ENCODE results near the gene DNAJB1. TPM values are rescaled to one million over a fixed set of nuclear protein-coding genes. Genes with fewer than 3 reads are reported as not detected.

The DNAJB1 gene
- total RNA-seq, 1 donor from 2014 or later = 61.6 TPM

GRCh38 chr19:14477418-14478112 lies 40.6 kb downstream of the DNAJB1 start:
- no peak for DNase-seq (ENCODE audit: low spot score)
- intact Hi-C loops (cut with DNase I) = loop anchor here (10.0 kb wide), 1 partner anchor 333 kb away; no protein-coding TSS in a partner anchor

- no peak for DNase-seq (ENCODE audit: low spot score)
- intact Hi-C loops (cut with DNase I) = loop anchor here (10.0 kb wide), 1 partner anchor 332 kb away; no protein-coding TSS in a partner anchor
These were observed 41.4 kb downstream of the DNAJB1 start for GRCh38 chr19:14476673-14477401.

DNA sequence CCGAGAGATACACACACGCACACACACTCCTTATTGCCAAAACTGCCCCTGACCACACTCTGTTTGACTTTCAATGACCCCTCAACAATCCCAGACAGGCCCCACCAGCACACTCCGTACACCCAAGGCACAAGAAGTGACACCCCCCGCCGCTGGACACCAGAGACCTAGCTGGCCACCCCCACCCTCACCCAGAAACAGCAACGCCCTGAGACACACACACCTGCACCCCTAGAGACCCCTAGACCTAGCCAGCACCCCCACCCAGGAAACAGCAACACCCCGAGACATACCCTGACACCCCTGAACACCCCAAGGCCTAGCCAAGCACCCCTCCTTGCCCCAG lies 41.9 kb downstream of the DNAJB1 start:
- intact Hi-C loops (cut with DNase I) = loop anchor here (10.0 kb wide), 1 partner anchor 331 kb away; no protein-coding TSS in a partner anchor
- no peak for DNase-seq (ENCODE audit: low spot score)

GRCh38 chr19:14475251-14476073 lies 42.7 kb downstream of the DNAJB1 start, which contains the start of gene PTGER1:
TSS of gene PTGER1 (minus strand) at chr19:14475354. CDS start at chr19:14474320, 1,034 bp downstream.
- no peak for DNase-seq (ENCODE audit: low spot score)
- intact Hi-C loops (cut with DNase I) = loop anchor here (10.0 kb wide), 1 partner anchor 331 kb away; no protein-coding TSS in a partner anchor

DNA sequence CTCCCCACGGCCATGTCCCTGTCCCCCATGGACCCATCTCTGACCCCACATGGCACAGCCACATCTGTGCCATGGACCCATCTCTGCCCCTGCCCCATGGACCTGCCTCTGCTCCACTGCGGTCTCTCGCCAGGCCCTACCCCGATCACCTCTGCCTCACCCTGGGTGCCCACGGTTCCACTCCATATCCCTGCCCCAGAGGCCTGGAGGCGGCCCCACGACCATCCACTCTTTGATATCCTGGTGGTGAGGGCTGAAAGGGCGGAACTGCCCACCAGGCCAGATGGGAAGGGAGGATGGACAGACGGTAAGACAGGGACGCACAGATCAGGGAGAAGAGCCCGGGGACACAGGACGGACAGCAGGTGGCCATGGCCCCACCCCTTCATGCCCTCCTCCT lies 43.4 kb downstream of the DNAJB1 start:
- intact Hi-C loops (cut with DNase I) = loop anchor here (10.0 kb wide), 1 partner anchor 330 kb away; no protein-coding TSS in a partner anchor
- no peak for DNase-seq (ENCODE audit: low spot score)

DNA sequence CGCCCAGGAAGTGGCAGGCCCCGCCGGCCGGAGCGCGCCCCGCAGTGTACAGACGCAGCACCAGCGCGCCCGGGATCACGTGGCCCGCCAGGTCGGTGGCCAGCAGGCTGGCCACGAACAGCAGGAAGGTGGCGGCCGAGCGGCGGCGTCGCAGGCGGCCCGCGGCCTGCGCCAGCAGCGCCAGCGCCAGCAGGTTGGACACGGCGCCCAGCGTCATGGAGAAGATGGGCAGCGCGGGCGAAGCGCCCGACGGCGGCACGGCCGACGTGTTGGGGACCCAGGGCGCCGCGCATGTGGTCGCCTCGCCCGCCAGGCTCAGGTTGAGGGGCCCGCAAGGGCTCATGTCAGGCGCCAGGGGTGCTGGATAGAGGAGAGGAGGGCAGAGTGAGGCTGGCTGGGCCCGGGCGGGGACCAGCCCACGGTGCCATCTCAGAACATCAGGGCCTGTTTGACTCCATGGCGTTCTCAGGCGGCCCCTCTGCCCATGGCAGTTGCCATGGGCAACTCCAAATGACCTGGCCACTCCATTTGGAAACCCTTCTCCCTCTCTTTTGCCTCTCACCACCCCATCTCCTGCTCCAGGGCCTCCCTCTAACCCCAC lies 44.1 kb downstream of the DNAJB1 start:
- intact Hi-C loops (cut with DNase I) = loop anchor here (10.0 kb wide), 1 partner anchor 329 kb away; no protein-coding TSS in a partner anchor
- no peak for DNase-seq (ENCODE audit: low spot score)

DNA sequence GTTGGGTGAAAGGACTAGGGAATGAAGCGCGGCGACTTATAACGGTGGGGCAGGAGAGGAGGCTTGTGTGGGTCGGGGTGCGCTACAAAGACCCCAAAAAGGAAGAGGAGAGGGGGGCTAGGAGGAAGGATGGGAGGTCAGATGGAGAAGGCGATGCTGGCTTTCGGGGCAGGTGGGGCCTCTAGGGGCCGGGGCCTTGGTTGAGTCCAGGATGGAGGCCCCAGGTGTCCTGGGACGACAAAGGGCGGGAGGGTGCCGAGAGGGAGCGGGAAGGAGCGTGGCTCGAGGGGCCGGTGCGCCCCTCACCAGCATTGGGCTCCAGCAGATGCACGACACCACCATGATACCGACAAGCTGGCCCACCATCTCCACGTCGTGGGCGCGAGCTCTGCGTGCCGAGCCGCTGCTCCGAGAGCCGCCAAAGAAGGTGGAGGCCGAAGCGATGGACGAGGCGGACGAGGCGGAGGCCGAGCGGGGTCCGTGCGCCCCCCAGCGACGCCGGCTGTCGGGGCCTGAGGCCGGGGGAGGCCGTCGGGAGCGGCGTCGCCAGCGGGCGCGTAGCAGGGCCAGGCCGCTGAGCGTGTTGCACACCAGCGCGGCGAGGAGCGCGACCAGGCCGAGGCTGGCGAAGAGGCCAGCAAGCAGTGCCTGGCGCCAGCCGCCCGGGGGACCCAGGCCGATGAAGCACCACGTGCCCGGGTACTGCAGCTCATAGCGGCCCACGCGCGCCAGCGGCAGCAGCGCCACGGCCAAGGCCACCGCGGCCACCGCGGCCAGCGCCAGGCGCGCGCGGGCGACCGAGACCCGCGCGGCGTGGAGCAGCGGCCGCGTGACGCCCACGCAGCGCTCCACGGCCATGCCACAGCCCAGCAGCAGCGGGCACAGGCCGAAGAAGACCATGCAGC lies 44.9 kb downstream of the DNAJB1 start:
- DNase-seq (ENCODE audit: low spot score) = no peak
- intact Hi-C loops (cut with DNase I) = loop anchor here (10.0 kb wide), 1 partner anchor 329 kb away; no protein-coding TSS in a partner anchor

GRCh38 chr19:14472202-14472938 lies 45.8 kb downstream of the DNAJB1 start:
- DNase-seq (ENCODE audit: low spot score) = peak; percentile 88
- intact Hi-C loops (cut with DNase I) = loop anchor here (10.0 kb wide), 1 partner anchor 328 kb away; no protein-coding TSS in a partner anchor

- DNase-seq (ENCODE audit: low spot score) = no peak
- intact Hi-C loops (cut with DNase I) = loop anchor here (10.0 kb wide), 1 partner anchor 327 kb away; no protein-coding TSS in a partner anchor
These were observed 46.6 kb downstream of the DNAJB1 start for GRCh38 chr19:14471436-14472187.

- intact Hi-C loops (cut with DNase I) = loop anchor here (10.0 kb wide), 1 partner anchor 325 kb away; no protein-coding TSS in a partner anchor
- DNase-seq (ENCODE audit: low spot score) = no peak
These were observed 47.9 kb downstream of the DNAJB1 start for GRCh38 chr19:14470031-14470876.

DNA sequence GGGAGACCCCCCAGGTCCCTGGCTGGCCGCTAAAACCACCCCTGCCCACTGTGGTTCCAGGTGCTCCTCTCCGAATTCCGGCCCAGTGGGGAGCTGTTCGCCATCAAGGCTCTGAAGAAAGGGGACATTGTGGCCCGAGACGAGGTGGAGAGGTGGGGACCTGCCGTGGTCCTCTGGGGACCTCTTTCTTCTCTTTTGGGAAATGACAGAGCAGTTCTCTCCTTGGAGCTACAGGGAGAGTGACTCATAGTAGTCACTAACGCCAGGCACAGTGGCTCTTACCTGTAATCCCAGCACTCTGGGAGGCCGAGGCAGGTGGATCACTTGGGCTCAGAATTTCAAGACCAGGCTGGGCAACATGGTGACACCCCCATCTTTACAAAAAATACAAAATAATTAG lies 50.4 kb downstream of the DNAJB1 start:
- DNase-seq (ENCODE audit: low spot score) = no peak
- intact Hi-C loops (cut with DNase I) = no loop called here

DNA sequence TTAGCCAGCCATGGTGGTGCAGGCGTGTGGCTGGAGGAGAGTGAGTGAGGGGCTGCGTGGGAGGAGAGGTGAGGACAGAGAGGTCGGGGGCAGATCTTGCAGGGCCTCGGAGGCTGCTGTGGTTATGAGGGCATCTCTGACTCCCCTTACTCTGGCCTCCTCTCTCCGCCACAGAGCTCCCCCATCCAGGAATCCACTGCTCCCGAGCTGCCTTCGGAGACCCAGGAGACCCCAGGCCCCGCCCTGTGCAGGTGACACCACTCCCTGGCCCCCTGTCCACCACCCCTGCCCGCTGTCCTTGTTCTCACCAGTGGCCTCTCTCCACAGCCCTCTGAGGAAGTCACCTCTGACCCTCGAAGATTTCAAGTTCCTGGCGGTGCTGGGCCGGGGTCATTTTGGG lies 50.8 kb downstream of the DNAJB1 start:
- intact Hi-C loops (cut with DNase I) = no loop called here

More for the DNA sequence above, 50.8 kb downstream of the DNAJB1 start:
- DNase-seq (ENCODE audit: low spot score) = no peak

All from cardiac septum (tissue), 1 donor.